Measurements from ENCODE around the gene MIGA1.
"Not testable (repeated sequence)": the region's sequence is repeated elsewhere in the genome, so short reads cannot be mapped to it uniquely, and the experiment has no call there.

MIGA1 gene

DNA sequence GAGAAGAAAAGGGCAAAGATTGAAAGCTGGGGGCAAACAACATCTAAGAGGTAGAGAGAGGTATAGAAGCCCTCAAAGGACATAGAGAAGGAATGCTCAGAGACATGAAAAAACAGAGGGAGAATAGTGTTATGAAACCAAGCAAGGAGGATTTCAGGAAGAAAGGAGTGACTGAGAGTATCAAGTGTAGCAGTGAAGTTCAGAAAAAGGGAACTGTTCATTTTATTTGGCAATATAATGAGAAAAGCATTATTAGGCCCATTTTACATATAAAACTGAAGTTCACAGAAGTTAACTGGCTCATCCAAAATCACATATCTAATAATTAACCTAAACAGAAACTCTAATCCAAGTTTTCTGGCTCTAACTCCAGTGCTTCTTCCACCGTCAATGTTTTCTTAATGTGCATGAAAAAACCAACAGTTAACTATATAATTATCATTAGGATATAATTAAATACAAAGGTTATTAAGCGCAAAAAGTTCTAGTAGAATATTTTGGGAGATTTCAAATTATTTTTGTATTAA, 126.6 kb downstream of the MIGA1 start:
- no peak for DNase-seq (ENCODE audit: low read depth, low spot score)

DNA sequence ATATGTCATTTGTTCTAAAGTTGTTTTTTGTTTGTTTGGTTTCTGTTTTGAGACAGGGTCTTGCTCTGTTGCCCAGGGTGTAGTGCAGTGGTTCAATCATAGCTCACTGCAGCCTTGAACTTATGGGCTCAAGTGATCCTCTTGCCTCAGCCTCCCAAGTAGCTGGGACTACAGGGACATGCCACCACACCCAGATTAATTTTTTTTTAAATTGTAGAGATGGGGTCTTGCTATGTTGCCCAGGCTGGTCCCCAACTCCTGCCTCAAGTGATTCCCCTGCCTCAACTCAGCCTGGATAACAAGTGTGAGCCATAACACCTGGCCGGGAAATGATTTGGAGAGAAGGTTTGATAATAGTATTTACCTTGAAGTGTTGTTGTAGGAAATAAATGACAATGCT, 127.2 kb downstream of the MIGA1 start:
- DNase-seq (ENCODE audit: low read depth, low spot score), result no peak

DNA sequence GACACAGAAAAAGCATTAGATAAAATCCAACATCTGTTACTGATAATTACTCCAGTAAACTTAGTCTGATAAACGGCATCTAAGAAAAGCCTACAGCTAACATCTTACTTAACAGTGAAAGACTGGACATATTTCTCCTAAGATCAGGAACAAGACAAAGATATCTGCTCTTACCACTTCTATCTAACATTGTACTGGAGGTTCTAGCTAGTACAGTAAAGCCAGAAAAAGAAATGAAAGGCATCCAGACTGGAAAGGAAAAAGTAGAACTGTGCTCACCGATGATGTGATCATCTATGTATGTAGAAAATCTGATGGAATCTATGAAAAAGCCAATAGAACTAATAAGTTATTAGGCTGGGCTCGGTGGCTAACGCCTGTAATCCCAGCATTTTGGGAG, 130.7 kb downstream of the MIGA1 start:
- DNase-seq (ENCODE audit: low read depth, low spot score), result no peak

DNA sequence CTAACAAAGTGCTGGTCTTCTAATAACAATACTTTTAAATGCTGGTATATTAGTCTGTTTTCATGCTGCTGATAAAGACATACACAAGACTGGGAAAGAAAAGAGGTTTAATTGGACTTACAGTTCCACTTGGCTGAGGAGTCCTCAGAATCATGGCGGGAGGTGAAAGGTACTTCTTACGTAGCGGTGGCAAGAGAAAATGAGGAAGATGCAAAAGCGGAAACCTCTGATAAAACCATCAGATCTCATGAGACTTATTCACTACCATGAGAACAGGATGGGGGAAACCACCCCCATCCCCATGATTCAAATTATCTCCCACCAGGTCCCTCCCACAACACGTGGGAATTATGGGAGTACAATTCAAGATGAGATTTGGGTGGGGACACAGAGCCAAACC, 139.5 kb downstream of the MIGA1 start:
- not testable (repeated sequence) for DNase-seq (ENCODE audit: low read depth, low spot score)

DNA sequence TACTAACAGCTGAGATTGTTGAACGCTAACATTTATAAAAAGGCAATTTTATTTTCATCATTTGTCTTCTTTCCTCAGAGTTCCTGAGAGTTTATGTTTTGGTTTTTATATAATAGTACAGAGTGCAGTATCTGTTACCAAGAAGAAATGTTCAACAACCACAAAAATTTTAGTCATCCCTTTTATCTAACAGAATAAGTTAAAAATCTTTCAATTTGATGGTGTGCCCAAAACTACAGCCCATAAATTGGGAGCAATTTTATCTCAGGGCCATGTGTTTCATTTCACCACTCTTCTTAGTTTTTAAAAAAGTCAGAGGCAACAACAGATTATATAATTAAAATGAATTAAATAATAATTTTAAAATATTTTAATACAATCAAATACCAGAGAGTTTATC, 146.1 kb downstream of the MIGA1 start:
- no peak for DNase-seq (ENCODE audit: low read depth, low spot score)

DNA sequence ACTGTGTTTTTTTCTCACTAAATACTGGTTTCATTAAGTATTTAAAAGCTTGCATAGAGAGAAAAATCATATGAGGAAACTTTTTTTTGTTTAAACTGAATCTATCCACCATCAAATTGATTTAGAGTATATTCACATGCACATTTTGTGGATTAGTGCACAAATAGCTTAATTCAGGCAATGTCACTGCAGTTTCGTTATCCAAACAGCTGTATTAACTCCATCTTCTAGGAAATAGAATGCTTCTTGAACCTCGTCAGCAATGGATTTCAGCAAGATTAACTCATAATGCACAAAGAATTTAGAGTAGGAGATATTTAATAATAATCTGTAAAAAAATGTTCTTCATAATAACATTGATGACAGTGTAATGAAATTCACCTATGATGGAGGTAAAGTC, 146.5 kb downstream of the MIGA1 start:
- DNase-seq (ENCODE audit: low read depth, low spot score), result no peak

DNA sequence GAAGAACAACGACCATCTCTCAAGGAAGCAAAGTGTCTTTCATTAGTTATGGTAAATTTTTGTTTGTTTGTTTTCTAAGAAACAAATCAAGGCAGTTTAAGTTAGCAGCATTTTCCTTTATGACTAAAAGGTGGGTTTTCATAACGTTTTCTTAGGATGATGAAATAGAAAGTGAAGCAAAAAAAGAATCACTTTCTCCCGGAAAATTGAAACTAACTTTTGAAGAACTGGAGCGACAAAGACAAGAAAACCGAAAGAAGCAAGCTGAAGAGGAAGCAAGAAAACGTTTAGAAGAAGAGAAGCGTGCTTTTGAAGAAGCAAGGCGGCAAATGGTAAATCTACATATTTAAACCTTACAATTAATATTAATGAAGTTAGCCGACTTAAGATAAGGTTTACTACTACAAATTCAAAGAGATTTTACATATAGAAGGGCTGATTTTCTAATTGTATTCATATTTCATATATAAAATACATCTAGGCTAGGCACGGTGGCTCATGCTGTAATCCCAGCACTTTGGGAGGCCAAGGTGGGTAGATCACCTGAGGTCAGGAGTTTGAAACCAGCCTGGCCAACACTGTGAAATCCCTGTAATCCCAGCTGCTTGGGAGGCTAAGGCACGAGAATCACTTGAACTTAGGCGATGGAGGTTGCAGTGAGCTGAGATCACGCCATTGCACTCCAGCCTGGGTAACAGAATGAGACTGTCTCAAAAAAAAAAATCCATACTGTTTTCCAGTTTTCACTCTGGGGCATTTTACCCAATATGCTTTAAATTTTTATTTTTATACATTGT, 147.3 kb downstream of the MIGA1 start:
- no peak for DNase-seq (ENCODE audit: low read depth, low spot score)

DNA sequence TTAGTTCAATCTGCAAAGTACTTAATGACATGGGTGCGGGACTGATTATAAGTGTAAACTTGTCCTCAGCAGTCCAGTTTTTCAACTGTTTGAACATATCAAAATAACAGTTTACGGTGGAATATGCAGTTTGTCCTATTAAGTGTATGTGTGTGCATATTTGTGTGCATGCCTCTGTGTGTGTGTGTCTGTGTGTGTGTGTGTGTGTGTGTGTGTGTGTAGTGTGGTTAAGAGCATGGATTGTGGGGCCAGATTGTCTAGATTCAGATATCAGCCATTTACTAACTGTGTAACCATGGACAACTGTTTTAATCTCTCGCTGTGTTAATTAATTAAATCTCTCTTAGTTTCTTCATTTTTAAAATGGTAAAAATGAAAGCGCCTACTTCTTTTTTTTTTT, 148.0 kb downstream of the MIGA1 start:
- DNase-seq (ENCODE audit: low read depth, low spot score), result no peak
